ENCODE results near the gene TRIM74. TPM values are rescaled to one million over a fixed set of nuclear protein-coding genes. Genes with fewer than 3 reads are reported as not detected.
"Not testable (repeated sequence)": the region's sequence is repeated elsewhere in the genome, so short reads cannot be mapped to it uniquely, and the experiment has no call there.

Gene TRIM74
- total RNA-seq = not detected
- polyA plus RNA-seq = 0.41 TPM

DNA sequence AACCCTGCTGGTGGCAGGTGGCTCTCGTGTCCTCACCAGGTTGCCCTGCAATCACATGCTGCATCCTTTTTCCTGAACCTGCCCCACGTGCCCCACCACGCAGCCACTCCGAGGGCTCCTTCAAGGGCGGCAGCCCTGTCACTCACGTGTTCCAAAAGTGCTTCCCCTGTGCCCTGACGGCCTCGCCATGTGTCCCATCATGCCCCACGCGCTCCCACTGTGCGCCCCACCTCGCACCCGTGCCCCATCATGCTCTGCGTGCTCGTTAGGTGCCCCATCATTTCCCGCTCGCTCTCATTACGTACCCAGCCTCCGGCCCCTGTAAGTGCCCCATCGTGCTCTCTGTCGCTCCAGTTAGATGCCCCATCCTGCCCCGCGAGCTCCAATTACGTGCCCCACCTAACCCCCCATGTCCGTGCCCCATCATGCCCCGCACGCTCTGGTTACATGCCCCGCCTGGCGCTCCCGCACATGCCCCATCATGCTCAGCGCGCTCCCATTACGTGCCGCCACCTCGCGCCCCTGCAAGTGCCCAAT, at the start of gene TRIM74:
Gene TRIM74 (minus strand): TSS at position 487 of the 537 bp plus-strand sequence. CDS start 3,309 bp downstream, outside the sequence.
- H3K27ac ChIP-seq (ENCODE audit: low read depth); H3K36me3 ChIP-seq (ENCODE audit: insufficient read depth); H3K4me3 ChIP-seq (ENCODE audit: low read depth, low read length); DNase-seq (ENCODE audit: extremely low spot score); H3K4me1 ChIP-seq (ENCODE audit: insufficient read depth): not testable (repeated sequence)
- WGBS = 45% methylated on average over 12 of the region's 36 CpGs

DNA sequence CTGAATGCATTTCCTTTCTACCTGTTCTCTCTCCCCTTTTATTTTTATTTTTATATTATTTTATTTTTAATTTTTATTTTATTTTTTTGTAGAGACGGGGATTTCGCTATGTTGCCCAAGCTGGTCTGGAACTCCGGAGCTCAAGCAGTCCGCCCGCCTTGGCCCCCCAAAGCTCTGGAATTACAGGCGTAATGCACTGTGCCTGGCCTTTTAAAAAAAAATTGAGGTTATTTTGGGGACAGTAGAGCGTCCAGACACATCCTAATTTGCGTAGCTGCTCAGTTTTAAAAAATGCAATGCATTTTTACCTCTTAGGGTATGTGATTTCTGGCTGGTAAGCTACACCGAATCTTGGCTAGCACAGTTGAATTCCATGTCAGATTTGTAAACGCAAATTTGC, 37.2 kb upstream of the TRIM74 start:
- not testable (repeated sequence) for H3K36me3 ChIP-seq (ENCODE audit: insufficient read depth); H3K4me3 ChIP-seq (ENCODE audit: low read depth, low read length); H3K27ac ChIP-seq (ENCODE audit: low read depth); H3K4me1 ChIP-seq (ENCODE audit: insufficient read depth)
- 12% methylated on average over 10 of the region's 10 CpGs for WGBS
- peak; percentile 0 for DNase-seq (ENCODE audit: extremely low spot score)

DNA sequence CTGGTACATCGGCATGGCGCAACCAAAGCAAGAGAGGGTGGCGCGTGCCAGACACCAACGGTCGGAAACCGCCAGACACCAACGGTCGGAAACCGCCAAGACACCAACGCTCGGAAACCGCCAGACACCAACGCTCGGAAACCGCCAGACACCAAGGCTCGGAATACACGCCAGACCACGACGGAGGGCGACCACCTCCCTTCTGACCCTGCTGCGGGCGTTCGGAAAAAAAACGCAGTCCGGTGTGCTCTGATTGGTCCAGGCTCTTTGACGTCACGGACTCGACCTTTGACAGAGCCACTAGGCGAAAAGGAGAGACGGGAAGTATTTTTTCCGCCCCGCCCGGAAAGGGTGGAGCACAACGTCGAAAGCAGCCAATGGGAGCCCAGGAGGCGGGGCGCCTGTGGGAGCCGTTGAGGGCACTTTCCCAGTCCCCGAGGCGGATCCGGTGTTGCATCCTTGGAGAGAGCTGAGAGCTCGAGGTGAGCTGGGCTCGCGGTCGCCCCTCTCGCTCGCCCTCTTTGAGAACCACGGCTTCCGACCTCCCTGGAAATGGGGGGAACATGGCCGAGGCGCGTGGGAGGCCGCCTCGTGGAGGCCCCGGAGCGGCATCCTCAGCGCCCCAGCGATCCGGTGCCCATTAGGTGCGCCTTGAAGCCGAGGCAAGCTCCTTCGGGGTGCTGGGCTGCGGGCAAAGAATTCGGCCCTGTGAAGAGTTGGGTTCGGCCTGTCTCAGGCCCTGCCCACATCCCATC, 36.6 kb upstream of the TRIM74 start:
- DNase-seq (ENCODE audit: extremely low spot score) = peak; percentile 86
- Histone ChIP-seq H3K27ac (ENCODE audit: low read depth) (peak overlapping the region; percentile 83), H3K4me3 (ENCODE audit: low read depth, low read length) (peak overlapping the region; percentile 40)
- H3K4me1 ChIP-seq (ENCODE audit: insufficient read depth); H3K36me3 ChIP-seq (ENCODE audit: insufficient read depth): not testable (repeated sequence)
- WGBS = under 1% methylated on average over 46 of the region's 66 CpGs

DNA sequence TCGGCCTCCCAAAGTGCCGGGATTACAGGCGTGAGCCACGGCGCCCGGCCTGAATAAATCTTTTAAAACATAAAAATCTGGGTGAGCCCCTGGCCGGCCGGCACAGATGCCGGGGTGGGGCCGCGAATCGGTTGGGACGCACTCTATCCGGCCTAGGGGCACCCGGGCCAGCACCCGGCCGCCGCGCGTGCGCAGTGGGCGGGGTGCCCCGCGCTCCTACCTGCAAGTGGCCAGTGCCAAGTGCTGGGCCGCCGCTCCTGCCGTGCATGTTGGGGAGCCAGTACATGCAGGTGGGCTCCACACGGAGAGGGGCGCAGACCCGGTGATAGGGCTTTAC, 36.1 kb upstream of the TRIM74 start:
- not testable (repeated sequence) for DNase-seq (ENCODE audit: extremely low spot score); H3K4me1 ChIP-seq (ENCODE audit: insufficient read depth); H3K36me3 ChIP-seq (ENCODE audit: insufficient read depth)
- WGBS = 0% methylated on average over 16 of the region's 30 CpGs
- peak overlapping the region; percentile 83 for H3K27ac ChIP-seq (ENCODE audit: low read depth)
- peak overlapping the region; percentile 40 for H3K4me3 ChIP-seq (ENCODE audit: low read depth, low read length)

DNA sequence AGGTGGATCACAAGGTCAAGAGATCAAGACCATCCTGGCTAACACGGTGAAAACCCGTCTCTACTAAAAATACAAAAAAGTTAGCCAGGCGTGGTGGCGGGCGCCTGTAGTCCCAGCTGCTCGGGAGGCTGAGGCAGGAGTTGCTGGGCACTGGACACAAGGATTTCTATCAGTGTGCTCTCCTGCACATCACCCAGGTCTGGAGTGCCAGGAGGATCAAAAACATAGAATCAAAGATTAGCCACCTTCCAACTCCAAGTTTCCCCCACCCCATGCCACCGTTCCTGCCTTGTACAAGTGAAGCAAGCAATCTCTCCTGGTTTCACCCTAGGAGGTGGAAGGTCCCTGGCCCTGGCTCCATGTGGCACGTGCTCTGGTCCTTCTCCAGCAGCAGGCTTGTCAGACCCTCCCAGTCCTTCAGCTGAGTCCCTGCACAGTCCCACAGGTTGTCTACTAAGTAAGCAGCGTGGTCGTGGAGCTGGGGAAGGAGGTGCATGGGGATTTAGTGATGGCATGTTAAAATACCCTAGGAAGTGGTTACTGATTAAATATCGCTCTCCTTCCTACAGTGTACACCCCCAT, 28.7 kb upstream of the TRIM74 start:
- DNase-seq (ENCODE audit: extremely low spot score); H3K36me3 ChIP-seq (ENCODE audit: insufficient read depth); H3K4me3 ChIP-seq (ENCODE audit: low read depth, low read length); H3K4me1 ChIP-seq (ENCODE audit: insufficient read depth); H3K27ac ChIP-seq (ENCODE audit: low read depth): not testable (repeated sequence)
- WGBS = no CpG with 5 or more reads among the region's 11 CpGs

DNA sequence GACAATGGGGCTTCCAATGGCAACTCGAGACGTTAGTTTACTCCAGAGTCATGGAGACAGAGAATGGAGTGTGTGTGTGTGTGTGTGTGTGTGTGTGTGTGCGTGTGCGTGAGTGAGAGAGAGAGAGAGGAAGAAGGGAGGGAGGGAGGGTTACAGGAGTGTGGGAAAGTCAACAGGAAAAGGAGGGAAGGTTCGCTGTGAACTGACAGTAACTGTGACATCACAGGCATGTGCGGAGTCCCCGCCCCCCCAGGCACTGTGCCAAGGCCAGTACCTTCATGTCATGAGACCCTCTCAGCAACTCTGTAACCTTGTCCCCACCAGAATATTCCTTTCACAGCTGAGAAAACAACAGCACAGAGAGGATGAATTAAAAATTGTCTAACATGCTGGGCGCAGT, 28.2 kb upstream of the TRIM74 start:
- 76% methylated on average over 4 of the region's 8 CpGs for WGBS
- not testable (repeated sequence) for H3K36me3 ChIP-seq (ENCODE audit: insufficient read depth); H3K27ac ChIP-seq (ENCODE audit: low read depth); H3K4me3 ChIP-seq (ENCODE audit: low read depth, low read length); DNase-seq (ENCODE audit: extremely low spot score); H3K4me1 ChIP-seq (ENCODE audit: insufficient read depth)

DNA sequence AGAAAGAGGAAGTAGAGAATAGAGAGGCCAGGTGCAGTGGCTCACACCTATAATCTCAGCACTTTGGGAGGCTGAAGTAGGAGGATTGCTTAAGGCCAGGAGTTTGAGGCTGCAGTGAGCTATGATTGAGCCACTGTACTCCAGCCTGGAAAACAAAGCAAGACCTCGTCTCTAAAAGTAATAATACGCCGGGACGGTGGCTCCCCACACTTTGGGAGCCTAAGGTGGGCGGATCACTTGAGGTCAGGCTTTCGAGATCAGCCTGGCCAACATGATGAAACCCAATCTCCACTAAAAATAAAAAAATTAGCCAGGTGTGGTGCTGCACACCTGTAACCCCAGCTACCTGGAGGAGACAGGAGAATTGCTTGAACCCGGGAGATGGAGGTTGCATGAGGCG, 26.2 kb upstream of the TRIM74 start:
- DNase-seq (ENCODE audit: extremely low spot score); H3K4me3 ChIP-seq (ENCODE audit: low read depth, low read length): not testable (repeated sequence)
- 99% methylated on average over 8 of the region's 8 CpGs for WGBS

DNA sequence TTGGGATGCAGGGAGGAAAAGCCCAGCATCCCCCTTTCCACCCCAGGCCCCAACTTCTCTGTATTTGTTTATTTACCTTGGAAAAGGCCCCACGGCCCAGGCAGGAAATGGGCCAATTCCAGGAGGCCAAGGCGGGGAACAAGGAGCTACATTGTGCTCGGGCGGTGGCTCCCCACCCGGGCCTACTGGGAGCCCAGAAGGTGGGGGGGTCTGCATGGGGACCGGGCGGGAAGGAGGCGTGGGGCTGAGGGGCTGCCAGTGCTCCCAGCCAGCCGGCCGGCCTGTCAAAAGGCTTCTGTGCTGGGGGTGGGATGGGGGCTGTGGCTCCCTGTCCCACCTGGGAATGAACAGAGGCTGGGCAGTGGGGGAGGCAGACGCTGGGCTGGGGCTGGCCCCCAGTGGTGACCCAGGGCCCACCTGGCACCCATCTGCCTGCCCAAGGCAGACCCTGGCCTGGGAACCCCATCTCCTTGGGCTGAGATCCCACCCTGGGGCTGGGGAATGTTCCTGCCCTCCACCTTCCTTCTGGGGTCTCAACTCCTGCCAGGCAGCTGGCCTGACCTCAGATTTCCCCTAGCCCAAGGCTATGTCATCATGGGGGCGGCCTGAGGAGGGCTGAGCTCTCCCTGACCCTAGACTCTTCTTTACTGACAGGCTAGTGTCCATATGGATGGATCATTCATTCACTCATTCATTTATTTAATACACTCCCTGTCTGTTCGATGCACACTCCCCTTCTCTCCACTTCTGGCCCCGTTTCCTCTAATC, 21.1 kb upstream of the TRIM74 start:
- not testable (repeated sequence) for H3K27ac ChIP-seq (ENCODE audit: low read depth); H3K36me3 ChIP-seq (ENCODE audit: insufficient read depth); DNase-seq (ENCODE audit: extremely low spot score); H3K4me3 ChIP-seq (ENCODE audit: low read depth, low read length); H3K4me1 ChIP-seq (ENCODE audit: insufficient read depth)
- 35% methylated on average over 10 of the region's 14 CpGs for WGBS

More for the DNA sequence above, 26.2 kb upstream of the TRIM74 start:
- H3K4me1 ChIP-seq (ENCODE audit: insufficient read depth); H3K27ac ChIP-seq (ENCODE audit: low read depth); H3K36me3 ChIP-seq (ENCODE audit: insufficient read depth): not testable (repeated sequence)

DNA sequence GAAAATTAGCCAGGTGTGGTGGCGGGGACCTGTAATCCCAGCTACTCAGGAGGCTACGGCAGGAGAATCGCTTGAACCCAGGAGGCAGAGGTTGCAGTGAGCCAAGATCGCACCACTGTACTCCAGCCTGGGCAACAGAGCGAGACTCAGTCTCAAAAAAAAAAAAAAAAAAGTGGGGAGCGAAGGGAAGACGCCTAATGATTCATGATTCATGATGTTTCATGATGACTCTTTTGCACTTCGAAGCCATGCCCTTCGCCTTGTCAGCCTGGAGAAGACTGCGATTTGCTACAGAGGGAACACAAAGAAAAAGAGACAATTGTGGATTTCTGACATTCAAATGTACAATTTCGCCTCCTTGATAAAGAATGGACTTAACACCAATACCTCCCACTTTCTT, 12.8 kb upstream of the TRIM74 start:
- not testable (repeated sequence) for H3K4me1 ChIP-seq (ENCODE audit: insufficient read depth); DNase-seq (ENCODE audit: extremely low spot score); H3K4me3 ChIP-seq (ENCODE audit: low read depth, low read length); H3K36me3 ChIP-seq (ENCODE audit: insufficient read depth); H3K27ac ChIP-seq (ENCODE audit: low read depth)
- WGBS = 92% methylated on average over 3 of the region's 11 CpGs

DNA sequence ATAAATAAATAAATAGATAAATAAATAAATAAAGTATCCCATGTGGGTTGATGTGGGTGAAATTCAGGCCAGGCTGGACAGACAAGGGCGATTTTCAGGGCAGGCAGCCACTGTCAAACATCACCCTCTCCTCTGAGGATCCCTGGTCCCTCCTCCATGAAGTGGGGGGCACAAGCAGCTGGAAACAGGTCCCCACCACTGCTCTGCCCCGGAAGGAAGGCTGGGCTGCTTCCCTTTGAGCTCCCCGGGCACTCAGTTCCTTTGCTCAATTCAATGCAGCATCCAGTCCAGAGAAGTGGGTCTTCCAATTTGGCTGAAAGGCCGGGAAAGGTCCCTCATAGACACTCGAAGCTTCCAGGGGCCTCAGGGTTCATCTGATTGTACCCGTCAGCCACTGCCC, 11.1 kb upstream of the TRIM74 start:
- 88% methylated on average over 2 of the region's 6 CpGs for whole genome bisulfite sequencing
- not testable (repeated sequence) for H3K4me3 ChIP-seq (ENCODE audit: low read depth, low read length); H3K4me1 ChIP-seq (ENCODE audit: insufficient read depth); H3K27ac ChIP-seq (ENCODE audit: low read depth); H3K36me3 ChIP-seq (ENCODE audit: insufficient read depth); DNase-seq (ENCODE audit: extremely low spot score)

DNA sequence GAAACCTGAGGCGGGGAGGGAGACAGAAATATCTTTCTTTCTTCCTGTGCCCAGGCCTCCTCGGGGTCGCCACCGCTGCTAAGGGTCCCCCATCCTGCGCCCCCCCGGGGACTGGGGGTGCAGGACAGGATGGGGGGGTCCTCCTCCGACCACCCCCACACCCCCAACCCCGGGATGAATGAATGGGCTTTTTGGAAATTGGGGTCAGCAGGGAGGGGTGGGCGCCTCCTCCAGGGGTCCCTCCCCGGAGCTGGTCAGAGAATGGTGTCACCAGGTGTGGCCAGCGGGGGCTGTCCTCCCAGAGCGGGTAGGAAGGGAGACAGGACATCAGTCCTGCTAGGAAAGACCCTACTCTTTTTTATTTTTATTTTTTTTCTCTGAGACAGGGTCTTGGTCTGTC, 7.2 kb upstream of the TRIM74 start:
- not testable (repeated sequence) for H3K36me3 ChIP-seq (ENCODE audit: insufficient read depth); DNase-seq (ENCODE audit: extremely low spot score); H3K4me3 ChIP-seq (ENCODE audit: low read depth, low read length); H3K27ac ChIP-seq (ENCODE audit: low read depth); H3K4me1 ChIP-seq (ENCODE audit: insufficient read depth)
- 94% methylated on average over 4 of the region's 12 CpGs for WGBS

DNA sequence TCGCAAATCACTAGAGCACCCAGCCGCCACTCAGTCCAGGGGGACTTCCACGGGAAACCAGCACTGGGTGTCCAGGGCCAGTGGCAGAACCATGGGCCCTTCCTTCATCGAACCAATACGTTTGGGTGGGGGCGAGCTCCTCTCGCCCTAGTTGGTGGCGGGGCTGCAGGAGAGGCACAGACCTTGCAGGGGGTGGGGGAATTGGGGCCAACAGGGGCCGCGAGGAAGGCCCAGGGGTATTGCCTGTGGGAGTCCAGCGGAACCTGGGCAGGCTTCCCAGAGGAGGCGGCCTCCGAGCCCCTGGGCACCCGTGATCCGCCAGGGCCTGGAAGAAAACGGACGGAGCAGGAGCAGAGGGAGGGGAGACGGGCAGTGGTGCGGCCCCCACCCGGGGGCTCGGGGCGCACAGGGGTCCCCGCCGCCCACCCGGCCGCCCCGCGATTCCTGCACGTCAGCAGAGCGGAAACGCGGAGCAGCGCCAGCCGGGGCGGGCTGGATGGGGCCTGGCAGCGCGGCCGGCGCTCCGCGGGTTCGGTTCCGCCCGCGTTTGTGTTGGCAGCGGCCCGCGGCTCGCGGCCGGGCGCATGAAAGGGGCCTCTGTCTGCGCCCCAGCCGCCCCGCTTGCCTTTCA, 6.5 kb upstream of the TRIM74 start:
- not testable (repeated sequence) for H3K4me1 ChIP-seq (ENCODE audit: insufficient read depth); H3K27ac ChIP-seq (ENCODE audit: low read depth); DNase-seq (ENCODE audit: extremely low spot score); H3K36me3 ChIP-seq (ENCODE audit: insufficient read depth); H3K4me3 ChIP-seq (ENCODE audit: low read depth, low read length)
- WGBS = 90% methylated on average over 14 of the region's 55 CpGs

DNA sequence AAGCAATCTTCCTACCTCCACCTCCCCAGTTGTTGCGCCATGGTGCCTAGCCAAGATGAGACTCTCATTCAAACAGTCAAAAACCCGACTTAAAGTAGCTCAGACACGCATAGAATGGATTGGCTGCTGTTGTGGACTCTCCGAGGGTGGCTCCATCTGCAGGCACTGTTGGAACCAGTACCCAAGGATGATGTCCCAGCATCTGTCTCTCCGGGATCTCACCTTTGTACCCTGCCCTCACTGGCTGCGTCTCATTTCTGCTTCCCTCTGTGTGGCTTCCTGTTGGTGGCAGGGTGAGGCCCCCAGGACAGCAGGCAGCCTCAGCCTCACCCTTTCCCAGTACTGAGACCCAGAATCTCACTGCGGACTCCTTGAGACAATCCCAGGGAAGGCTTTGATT, 5.5 kb upstream of the TRIM74 start:
- not testable (repeated sequence) for H3K4me1 ChIP-seq (ENCODE audit: insufficient read depth); H3K4me3 ChIP-seq (ENCODE audit: low read depth, low read length); H3K36me3 ChIP-seq (ENCODE audit: insufficient read depth); H3K27ac ChIP-seq (ENCODE audit: low read depth); DNase-seq (ENCODE audit: extremely low spot score)
- 89% methylated on average over 3 of the region's 7 CpGs for WGBS

All from urinary bladder (tissue), 4 donors.